Measurements from ENCODE around the gene FASN.

The FASN gene

DNA sequence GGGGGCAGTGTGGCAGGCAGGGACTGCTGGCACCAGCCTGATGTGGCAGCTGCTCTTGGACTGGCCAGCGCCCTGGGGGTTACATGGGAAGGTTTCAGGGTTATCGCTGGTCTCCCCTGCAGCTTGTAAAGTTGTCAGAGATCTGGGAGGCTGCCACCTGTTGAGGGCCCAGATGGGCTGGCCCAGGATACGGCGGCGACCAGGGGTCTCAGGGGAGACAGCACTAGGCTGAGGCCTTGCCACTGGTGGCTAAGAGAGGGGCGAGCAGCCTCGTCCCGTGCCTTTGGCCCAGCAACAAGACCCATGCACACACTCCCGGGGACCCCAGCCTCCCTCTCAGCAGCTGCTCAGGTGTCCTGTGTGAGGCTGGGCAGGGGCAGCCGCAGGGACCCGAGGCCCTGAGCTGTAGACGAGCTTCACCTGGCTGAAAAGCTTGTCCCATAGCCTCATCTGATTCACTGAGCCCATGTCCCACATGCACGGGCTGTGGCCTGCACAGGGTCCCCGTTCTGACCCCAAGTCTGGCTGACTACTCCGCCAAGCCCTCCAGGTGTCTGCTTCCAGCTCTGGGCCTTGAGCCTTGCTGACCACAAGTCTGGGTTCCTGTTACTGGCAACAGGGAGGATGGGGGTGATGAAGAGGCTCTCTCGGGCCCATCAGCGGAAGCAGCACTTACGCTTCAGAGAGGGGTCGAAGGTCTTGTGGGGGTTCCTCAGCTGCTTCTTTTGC lies 38.6 kb downstream of the FASN start:
- no peak for DNase-seq (ENCODE audit: low spot score in 2 of 2)
- H3K36me3 ChIP-seq (replicated peaks), result peaks cover 94% of the 10 kb centered on the region
- no peaks in the 10 kb centered on the region for H3K4me1 ChIP-seq
- H3K27me3 ChIP-seq (ENCODE audit: low read depth), result no peaks in the 10 kb centered on the region
- H3K9me3 ChIP-seq, result no peaks in the 10 kb centered on the region
- in situ Hi-C loops (cut with MboI; ENCODE audit: low sequenced_read_pairs), result no loop called here
- H3K4me3 ChIP-seq, result no peak overlapping the region

DNA sequence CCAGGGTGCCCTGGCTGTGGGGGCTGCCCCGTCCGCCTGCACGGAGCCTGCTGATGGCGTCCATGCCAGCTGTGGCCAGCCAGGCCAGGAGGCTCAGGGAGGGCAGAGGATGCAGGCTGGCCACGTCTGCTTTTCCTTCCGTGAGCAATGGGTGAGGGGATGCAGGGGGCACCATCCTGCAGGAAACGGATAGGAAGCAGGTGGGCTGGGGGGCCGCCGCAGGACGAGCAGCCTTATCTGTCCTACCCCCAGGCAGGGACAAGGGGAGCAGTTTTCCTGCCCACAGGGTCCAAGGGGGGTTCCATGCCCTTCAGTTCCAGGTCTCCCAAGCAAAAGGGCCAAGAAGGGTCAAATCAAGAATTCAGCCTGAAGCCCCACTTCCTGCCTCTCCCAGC lies 39.2 kb downstream of the FASN start:
- in situ Hi-C loops (cut with MboI; ENCODE audit: low sequenced_read_pairs), result no loop called here
- no peaks in the 10 kb centered on the region for H3K27me3 ChIP-seq (ENCODE audit: low read depth)
- no peak overlapping the region for H3K4me3 ChIP-seq
- H3K36me3 ChIP-seq (replicated peaks), result peaks cover 94% of the 10 kb centered on the region
- no peaks in the 10 kb centered on the region for H3K4me1 ChIP-seq
- H3K9me3 ChIP-seq, result no peaks in the 10 kb centered on the region
- no peak for DNase-seq (ENCODE audit: low spot score in 2 of 2)

DNA sequence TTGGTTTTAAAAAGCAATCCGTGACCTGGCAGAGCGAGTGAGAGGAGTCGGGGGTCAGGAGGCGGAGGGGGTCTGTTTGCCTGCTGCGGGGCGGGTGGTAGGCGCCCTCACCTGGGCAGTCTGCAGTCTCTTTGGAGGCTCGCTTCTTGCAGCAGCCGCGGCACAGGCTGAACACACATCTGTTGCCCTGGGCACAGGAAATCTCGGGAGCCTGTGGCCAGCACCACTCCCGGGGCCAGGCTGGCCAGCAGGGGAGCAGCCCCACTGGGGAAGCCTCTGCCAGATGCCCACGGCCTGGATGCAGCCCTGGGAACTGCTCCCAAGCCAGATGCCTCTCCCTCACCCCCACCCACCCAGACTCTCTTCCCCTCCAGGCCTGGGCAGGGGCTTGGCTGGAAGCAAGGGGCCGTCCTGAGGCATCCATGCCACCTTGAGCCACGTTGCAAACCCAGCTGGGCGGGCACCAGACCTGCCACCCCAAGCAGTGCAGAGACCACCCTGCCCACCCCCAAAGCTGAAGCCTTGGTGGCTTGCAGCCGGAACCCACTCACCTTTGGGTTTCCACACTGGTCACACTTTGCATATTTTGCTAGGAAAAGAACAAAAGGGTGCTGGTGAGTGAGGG lies 39.7 kb downstream of the FASN start:
- no peak for DNase-seq (ENCODE audit: low spot score in 2 of 2)
- H3K9me3 ChIP-seq, result no peaks in the 10 kb centered on the region
- no peaks in the 10 kb centered on the region for H3K27me3 ChIP-seq (ENCODE audit: low read depth)
- no peaks in the 10 kb centered on the region for H3K4me1 ChIP-seq
- H3K4me3 ChIP-seq, result no peak overlapping the region
- peaks cover 94% of the 10 kb centered on the region for H3K36me3 ChIP-seq (replicated peaks)
- in situ Hi-C loops (cut with MboI; ENCODE audit: low sequenced_read_pairs), result no loop called here

DNA sequence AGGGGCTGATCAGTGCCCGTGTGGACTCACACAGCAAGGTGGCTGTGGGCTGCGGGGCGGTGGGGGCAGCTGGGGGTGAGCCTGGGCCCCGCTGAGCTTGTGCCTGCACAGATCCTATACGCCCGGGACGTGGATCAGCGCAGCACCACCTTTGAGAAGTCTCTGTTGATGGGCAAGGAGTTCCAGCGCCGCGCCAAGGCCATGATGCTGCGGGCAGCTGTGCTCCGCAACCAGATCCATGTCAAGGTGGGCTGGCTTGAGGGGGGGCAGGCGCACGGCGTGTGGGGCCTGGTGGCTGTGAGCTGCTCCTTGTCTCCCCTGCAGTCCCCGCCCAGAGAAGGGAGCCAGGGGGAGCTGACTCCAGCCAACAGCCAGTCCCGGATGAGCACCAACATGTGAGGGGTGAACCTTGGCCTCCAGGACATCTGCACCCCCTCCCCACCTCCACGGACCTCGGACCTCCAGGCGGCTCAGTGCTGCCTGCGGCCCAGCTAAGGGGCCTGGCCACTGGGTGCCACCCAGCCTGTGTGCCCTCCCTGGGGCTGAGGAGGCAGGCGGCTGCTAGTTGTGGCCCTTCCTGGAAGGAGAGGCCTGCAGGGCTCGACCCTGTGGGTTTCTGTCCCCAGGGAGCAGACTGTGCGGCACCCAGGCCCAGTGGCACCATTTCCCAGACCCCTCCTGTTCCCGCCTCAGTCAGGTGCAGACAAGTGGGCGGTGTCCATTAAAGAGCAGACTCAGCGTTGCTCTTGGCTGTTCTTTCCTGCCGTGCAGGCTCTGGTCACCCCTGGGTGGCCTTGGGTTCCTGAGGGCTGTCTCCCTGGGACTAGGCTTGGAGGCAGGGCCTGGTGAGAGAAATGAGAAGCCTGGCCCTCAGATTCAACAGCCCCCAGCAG lies 41.1 kb downstream of the FASN start:
- DNase-seq (ENCODE audit: low spot score in 2 of 2), result no peak
- no peak overlapping the region for H3K4me3 ChIP-seq
- in situ Hi-C loops (cut with MboI; ENCODE audit: low sequenced_read_pairs), result no loop called here
- no peaks in the 10 kb centered on the region; the same call in 1 of the 2 replicates for H3K4me1 ChIP-seq
- H3K9me3 ChIP-seq, result no peaks in the 10 kb centered on the region
- no peaks in the 10 kb centered on the region for H3K27me3 ChIP-seq (ENCODE audit: low read depth)
- H3K36me3 ChIP-seq (replicated peaks), result peaks cover 83% of the 10 kb centered on the region

DNA sequence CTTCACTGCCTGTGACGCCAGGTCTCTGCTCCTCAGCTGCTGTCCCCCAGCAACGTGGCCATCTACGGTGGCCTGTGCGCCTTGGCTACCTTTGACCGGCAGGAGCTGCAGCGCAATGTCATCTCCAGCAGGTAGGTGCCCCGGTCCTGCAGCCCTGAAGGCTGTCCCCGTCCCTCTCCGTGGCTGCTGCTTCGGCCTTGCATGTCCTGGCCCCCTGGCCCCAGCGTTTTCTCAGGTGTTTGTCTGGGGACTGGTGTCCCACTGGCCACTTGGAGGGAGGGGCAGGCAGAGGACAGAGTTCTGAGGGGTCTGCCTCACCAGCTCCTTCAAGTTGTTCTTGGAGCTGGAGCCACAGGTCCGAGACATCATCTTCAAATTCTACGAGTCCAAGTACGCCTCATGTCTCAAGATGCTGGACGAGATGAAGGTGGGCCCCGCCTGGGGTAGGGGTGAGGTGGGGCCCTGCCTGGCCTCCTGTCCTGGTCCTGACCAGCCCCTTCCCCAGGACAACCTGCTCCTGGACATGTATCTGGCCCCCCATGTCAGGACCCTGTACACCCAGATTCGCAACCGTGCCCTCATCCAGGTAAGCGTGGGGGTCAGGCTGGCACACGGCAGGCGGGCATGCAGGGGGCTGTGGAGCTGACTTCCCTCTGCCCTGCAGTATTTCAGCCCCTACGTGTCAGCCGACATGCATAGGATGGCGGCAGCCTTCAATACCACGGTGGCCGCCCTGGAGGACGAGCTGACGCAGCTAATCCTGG lies 41.9 kb downstream of the FASN start:
- H3K4me3 ChIP-seq, result no peak overlapping the region
- in situ Hi-C loops (cut with MboI; ENCODE audit: low sequenced_read_pairs), result no loop called here
- H3K9me3 ChIP-seq, result no peaks in the 10 kb centered on the region
- DNase-seq (ENCODE audit: low spot score in 2 of 2), result no peak
- peaks cover 77% of the 10 kb centered on the region for H3K36me3 ChIP-seq (replicated peaks)
- no peaks in the 10 kb centered on the region for H3K27me3 ChIP-seq (ENCODE audit: low read depth)
- no peaks in the 10 kb centered on the region; the same call in 1 of the 2 replicates for H3K4me1 ChIP-seq

DNA sequence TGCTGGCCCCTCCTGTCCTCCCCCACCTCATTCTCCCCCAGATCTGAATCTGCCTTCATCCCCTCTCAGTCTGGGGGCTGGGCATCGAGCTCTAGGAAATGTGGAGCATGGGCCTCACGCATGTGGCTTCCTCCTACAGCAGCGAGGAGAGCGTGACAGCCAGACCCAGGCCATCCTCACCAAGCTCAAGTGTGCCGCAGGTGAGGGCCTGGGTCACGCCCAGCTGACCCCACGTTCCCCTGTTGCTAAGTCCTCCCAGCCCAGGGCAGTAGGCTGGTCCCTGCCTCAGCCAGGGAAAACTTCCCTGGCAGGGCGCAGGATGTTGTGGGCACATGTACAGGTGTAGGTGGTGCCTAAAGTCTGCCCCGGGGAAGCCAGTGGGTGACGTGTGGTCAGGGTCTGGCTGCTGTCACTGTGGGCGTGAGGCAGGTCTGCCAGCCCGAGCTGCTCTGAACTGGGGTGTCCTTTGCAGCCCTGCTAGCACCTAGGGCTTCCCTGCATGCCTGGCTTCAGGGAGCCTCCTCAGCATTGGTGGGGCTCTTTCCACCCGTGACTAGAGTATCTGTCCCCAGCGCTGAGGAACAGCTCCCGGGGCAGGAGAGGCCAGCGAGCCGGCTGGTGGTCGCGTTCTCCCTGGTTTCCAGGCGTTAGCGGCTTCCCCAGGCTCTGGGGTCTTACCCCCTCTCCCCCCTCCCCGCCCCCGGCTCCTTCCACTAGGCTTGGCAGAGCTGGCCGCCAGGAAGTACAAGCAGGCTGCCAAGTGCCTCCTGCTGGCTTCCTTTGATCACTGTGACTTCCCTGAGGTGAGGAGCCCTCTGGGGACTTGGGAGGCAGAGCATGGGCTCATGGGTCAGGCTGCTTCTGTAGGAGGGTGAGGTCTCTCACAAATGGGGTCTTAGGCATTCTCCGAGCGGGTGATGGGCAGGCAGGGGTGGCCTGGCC lies 42.7 kb downstream of the FASN start:
- in situ Hi-C loops (cut with MboI; ENCODE audit: low sequenced_read_pairs), result no loop called here

DNA sequence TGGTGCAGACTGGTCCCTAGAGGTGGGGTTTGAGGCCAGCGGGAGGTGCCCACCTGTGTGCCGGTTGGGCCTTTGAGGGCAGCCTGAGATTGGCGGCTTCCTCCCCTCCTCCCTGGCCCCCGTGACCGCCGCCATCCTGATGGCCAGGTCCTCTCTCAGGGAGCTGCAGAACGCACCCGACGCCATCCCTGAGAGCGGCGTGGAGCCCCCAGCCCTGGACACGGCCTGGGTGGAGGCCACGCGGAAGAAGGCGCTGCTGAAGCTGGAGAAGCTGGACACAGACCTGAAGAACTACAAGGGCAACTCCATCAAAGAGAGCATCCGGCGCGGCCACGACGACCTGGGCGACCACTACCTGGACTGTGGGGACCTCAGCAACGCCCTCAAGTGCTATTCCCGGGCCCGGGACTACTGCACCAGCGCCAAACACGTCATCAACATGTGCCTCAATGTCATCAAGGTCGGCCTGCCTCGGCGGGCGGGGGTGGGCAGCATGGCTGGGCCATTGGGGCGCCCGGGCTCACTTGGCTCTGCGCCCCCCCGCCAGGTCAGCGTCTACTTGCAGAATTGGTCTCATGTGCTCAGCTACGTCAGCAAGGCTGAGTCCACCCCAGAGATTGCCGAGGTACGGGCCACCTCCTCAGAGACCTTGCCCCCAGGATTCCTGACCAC lies 43.5 kb downstream of the FASN start:
- H3K4me3 ChIP-seq, result no peak overlapping the region
- no peaks in the 10 kb centered on the region for H3K27me3 ChIP-seq (ENCODE audit: low read depth)
- H3K4me1 ChIP-seq, result peaks cover 3% of the 10 kb centered on the region; the same call in 1 of the 2 replicates
- peaks cover 62% of the 10 kb centered on the region for H3K36me3 ChIP-seq (replicated peaks)
- H3K9me3 ChIP-seq, result no peaks in the 10 kb centered on the region
- in situ Hi-C loops (cut with MboI; ENCODE audit: low sequenced_read_pairs), result no loop called here
- no peak for DNase-seq (ENCODE audit: low spot score in 2 of 2)

More for the DNA sequence above, 42.7 kb downstream of the FASN start:
- Histone ChIP-seq H3K4me1 (peaks cover 3% of the 10 kb centered on the region; the same call in 1 of the 2 replicates), H3K4me3 (no peak overlapping the region), H3K9me3 (no peaks in the 10 kb centered on the region), H3K36me3 (replicated peaks) (peaks cover 68% of the 10 kb centered on the region), H3K27me3 (ENCODE audit: low read depth) (no peaks in the 10 kb centered on the region)
- no peak for DNase-seq (ENCODE audit: low spot score in 2 of 2)

DNA sequence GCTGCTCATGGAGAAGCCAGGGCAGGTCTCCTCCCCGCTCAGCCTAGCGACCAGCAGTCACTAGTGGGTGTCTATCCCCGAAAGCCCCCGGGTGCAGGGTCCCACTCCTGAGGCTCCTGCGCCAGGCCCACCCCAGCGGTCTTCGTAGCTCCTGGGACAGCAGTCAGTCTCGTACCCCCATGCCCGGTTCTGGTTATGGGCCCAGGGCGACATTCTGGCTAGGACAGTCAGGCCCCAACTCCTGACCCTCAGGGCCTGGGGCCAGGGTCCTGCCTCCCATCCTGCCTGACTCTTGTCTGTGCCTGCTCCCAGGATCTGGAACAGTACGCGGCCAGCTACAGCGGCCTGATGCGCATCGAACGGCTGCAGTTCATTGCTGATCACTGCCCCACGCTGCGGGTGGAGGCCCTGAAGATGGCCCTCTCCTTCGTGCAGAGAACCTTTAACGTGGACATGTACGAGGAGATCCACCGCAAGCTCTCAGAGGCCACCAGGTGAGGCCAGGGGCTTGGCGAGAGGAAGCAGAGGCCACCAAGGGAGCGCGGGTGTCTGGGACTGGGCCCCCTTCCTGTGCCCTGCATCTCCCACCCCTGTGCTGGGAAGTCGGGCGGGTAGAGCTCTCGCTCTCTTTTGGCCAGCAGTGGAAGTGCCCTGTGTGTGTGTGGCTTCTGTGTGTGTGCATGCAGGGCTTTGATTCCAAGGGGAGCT lies 44.3 kb downstream of the FASN start:
- no peak for DNase-seq (ENCODE audit: low spot score in 2 of 2)
- Histone ChIP-seq H3K36me3 (replicated peaks) (peaks cover 59% of the 10 kb centered on the region), H3K9me3 (no peaks in the 10 kb centered on the region), H3K4me3 (peak overlapping the region; percentile 71; the same call in 1 of the 2 replicates), H3K27me3 (ENCODE audit: low read depth) (no peaks in the 10 kb centered on the region), H3K4me1 (peaks cover 3% of the 10 kb centered on the region; the same call in 1 of the 2 replicates)
- in situ Hi-C loops (cut with MboI; ENCODE audit: low sequenced_read_pairs), result no loop called here

DNA sequence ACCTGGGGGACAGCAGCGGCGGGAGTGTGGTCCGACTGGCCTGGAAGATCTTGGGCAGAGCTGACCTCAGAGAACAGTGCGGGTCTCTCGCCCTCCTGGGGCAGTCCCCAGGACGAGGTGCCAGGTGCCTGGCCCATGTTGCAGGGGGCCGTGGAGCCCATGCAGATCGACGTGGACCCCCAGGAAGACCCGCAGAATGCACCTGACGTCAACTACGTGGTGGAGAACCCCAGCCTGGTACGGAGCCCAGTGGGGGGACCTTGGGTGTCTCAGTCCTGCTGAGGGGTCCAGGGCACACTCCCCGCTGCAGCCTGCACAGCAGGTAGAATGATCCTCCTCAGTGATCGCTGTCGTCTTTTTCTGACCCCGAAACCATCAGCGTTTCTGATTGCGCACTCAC lies 44.9 kb downstream of the FASN start:
- in situ Hi-C loops (cut with MboI; ENCODE audit: low sequenced_read_pairs), result no loop called here
- H3K36me3 ChIP-seq (replicated peaks), result peaks cover 53% of the 10 kb centered on the region

DNA sequence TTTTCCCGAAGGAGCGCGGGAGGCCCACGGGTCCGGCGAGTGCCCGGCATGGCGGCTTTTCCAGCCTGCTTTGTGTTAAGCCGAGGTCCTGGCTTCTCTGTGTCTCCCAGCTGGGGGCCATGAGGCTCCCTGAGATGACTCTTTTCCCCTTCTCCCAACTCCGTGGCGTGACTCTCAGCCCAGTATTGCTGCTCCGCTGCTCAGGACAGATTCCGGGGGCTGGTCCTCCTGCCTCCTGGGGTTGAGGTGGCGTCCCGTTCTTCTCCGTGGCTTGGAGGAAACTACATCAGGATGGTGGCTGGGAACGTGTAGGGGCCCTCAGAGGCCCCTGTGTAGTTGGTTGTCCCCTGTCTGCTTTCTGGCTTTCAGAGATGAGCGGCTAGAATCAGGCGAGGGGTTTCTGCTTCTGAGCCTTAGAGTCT lies 45.4 kb downstream of the FASN start:
- Histone ChIP-seq H3K36me3 (replicated peaks) (peaks cover 48% of the 10 kb centered on the region), H3K27me3 (ENCODE audit: low read depth) (no peaks in the 10 kb centered on the region), H3K4me3 (peak overlapping the region; percentile 71), H3K9me3 (no peaks in the 10 kb centered on the region), H3K4me1 (peaks cover 3% of the 10 kb centered on the region; the same call in 1 of the 2 replicates)
- no peak for DNase-seq (ENCODE audit: low spot score in 2 of 2)
- in situ Hi-C loops (cut with MboI; ENCODE audit: low sequenced_read_pairs), result no loop called here

More for the DNA sequence above, 44.9 kb downstream of the FASN start:
- H3K27me3 ChIP-seq (ENCODE audit: low read depth), result no peaks in the 10 kb centered on the region
- DNase-seq (ENCODE audit: low spot score in 2 of 2), result no peak
- H3K9me3 ChIP-seq, result no peaks in the 10 kb centered on the region
- H3K4me1 ChIP-seq, result peaks cover 3% of the 10 kb centered on the region; the same call in 1 of the 2 replicates
- peak overlapping the region; percentile 71 for H3K4me3 ChIP-seq

DNA sequence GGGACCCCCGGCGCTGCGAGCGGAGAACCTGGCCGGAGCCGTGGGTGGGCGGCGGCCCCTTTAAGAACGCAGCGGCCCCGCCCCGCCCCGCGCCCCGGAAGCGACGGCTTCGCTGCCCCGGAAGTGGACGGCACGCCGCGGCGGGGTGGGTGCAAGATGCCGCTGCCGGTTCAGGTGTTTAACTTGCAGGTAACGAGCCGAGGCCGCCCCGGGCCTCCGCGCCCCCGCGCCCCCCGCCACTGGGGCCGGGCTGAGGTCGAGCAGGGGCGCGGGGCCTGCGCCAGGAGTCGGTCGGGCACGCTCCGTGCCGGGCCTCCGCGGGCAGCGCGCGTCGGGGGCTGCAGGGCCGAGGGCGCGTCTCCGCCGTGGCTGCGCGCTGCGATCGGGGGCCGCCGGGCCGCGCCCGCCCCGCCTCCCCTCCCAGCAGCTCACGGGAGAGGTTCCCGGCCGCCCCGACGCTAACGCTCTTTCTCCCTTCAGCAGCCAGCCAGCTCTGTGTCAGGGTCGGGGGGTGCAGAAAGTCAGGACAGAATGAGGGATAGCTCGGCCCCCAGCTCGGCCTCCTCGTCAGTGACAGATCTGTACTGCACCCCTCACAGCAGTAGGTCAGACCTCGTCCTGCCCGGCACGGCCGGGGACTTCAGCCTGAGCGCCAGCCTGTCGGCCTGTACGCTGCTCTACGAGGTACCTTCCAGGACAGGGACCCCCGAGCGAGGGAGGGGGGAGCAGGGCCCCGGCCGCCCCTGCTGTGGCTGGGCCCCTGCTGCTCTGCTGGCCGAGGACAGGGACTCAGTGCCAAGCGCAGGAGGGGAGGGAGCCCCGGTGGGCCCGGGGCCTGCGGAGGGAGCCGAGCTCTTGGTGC lies 46.0 kb downstream of the FASN start, which contains the start of the genes GPS1 and RFNG:
Gene GPS1, plus strand, starts transcription at position 123 of the 862 bp plus-strand sequence. Its CDS starts 34 bp downstream, at position 157.
Gene RFNG, minus strand, starts transcription at position 36 of the 862 bp plus-strand sequence. CDS start 45 bp downstream, outside the sequence.
- Histone ChIP-seq H3K27me3 (ENCODE audit: low read depth) (no peaks in the 10 kb centered on the region), H3K4me3 (peak within 1 kb of the TSS; percentile 71), H3K4me1 (peaks cover 3% of the 10 kb centered on the region; the same call in 1 of the 2 replicates), H3K36me3 (replicated peaks) (peaks cover 42% of the 10 kb centered on the region), H3K9me3 (no peaks in the 10 kb centered on the region)
- peak; percentile 62 to 86 for DNase-seq (ENCODE audit: low spot score in 2 of 2)
- in situ Hi-C loops (cut with MboI; ENCODE audit: low sequenced_read_pairs), result no loop called here

Measured in HAP-1 (cell line).